ENCODE data around the gene PFDN2.

DNA sequence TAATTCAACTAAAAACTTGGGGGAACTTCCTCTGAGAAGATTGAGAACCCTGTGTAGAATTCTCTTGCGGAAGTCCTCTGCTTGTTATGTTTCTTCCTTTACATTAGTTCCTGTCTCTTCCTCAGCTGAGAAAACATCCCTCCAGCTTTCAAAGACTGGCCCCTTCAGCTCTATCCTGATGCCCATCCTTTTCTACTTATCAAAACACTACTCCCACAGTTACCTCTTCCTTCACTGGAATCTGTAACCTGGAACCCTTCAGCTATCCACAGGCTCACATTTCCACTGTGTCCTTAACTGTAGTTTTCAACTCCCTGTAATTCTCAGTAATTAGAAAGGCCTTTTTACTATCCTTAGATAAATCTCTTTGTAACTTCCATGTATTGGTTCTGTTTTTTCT lies 20.6 kb upstream of the PFDN2 start:
- TF ChIP-seq CTCF (IDR thresholded peaks at IDR 0.05) (no peak), POLR2A (IDR thresholded peaks at IDR 0.05) (no peak), EP300 (IDR thresholded peaks at IDR 0.05) (no peak)
